Kidney (tissue), 14 donors: Measurements from ENCODE around the gene WDR77. TPM values are rescaled to one million over a fixed set of nuclear protein-coding genes. Genes with fewer than 3 reads are reported as not detected.

Experiments used
- DNase-seq, 5 donors: peaks; one replicate each; pipeline ENCODE4 v3.0.0-alpha.2; 2013 to 2020
- FAIRE-seq: peaks from 2 replicates; lab custom pipeline; 2012; peaks lifted over from hg19 to GRCh38; lab: Jason Lieb, UNC
- H3K27ac ChIP-seq, 2 donors: one replicate each; pipeline ENCODE4 v1.7.0; 2013; ENCODE audit warnings: low read depth in 2 of 2, low read length in 2 of 2, inconsistent platforms in 1 of 2
- H3K27me3 ChIP-seq: one replicate; pipeline ENCODE4 v1.7.1; 2013; ENCODE audit warnings: low read length, inconsistent platforms; ENCODE audit not compliant: control insufficient read depth, insufficient read depth
- H3K36me3 ChIP-seq, 3 donors: one replicate each; pipeline versions ENCODE4 v1.7.0 to v1.7.1; 2013; ENCODE audit warnings: low read length in 3 of 3, control low read depth in 1 of 3, inconsistent platforms in 1 of 3; ENCODE audit not compliant: insufficient read depth in 3 of 3, control insufficient read depth in 2 of 3
- H3K4me1 ChIP-seq, 3 donors: one replicate each; pipeline versions ENCODE4 v1.7.0 to v1.7.1; 2013; ENCODE audit warnings: low read length in 3 of 3, inconsistent platforms in 1 of 3, low read depth in 1 of 3; ENCODE audit not compliant: control insufficient read depth in 2 of 3, insufficient read depth in 2 of 3
- H3K4me3 ChIP-seq, 3 donors: one replicate each; pipeline versions ENCODE4 v1.7.0 to v1.8.1; 2013; ENCODE audit warnings: low read length in 3 of 3, control low read depth in 1 of 3, inconsistent platforms in 1 of 3
- H3K9ac ChIP-seq, 3 donors: one replicate each; pipeline versions ENCODE4 v1.7.0 to v1.7.1; 2013; ENCODE audit warnings: low read length in 3 of 3, control low read depth in 1 of 3, inconsistent platforms in 1 of 3
- H3K9me3 ChIP-seq, 3 donors: one replicate each; pipeline versions ENCODE4 v1.7.0 to v1.7.1; 2013; ENCODE audit warnings: low read length in 3 of 3, control low read depth in 1 of 3, inconsistent platforms in 1 of 3; ENCODE audit not compliant: control insufficient read depth in 2 of 3, insufficient read depth in 1 of 3
- intact Hi-C: fragments of 100-400 bp; cut with DNase I; formaldehyde crosslinking; loops from one replicate; pipeline ENCODE4 v1.11.1; 2022
- polyA plus RNA-seq: library from polyadenylated mRNA; stranded (reverse); fragments of 350-450 nt; fragmentation: Illumina TruSeq; extraction: RNeasy Lipid Tissue Mini Kit (QIAGEN cat#74804); gene quantifications from one replicate; pipeline ENCODE4 v1.2.3, GENCODE V29; 2014; ENCODE audit warnings: low read depth, low replicate concordance; ENCODE audit not compliant: insufficient read depth
- total RNA-seq: library from RNA; stranded (reverse); fragmentation: NEBNext Ultra II Directional; extraction: Animal tissue kit (Norgen Biotek cat#: 25700); gene quantifications from one replicate; pipeline ENCODE4 v1.2.1, GENCODE V29; 2021
- TF ChIP-seq, protein P1 (sequence below): IDR thresholded peaks from 3 replicates; pipeline ENCODE4 v1.5.1; 2012; ENCODE audit warnings: mild to moderate bottlenecking, moderate library complexity, borderline replicate concordance; ENCODE audit not compliant: insufficient read depth; ENCODE audit errors: extremely low read depth
- donor health status: control.
- donor health status: control.
- donor health status: control.
- donor health status: control.
- donor health status: control.
- donor health status: DM: yes; HTN: yes; CAD: no.
- donor health status: Normal renal cell carcinoma (clear cell type).

Gene WDR77
- total and polyA plus RNA-seq, 2 donors from 2014 or later = 26.5 to 28.2 TPM

DNA sequence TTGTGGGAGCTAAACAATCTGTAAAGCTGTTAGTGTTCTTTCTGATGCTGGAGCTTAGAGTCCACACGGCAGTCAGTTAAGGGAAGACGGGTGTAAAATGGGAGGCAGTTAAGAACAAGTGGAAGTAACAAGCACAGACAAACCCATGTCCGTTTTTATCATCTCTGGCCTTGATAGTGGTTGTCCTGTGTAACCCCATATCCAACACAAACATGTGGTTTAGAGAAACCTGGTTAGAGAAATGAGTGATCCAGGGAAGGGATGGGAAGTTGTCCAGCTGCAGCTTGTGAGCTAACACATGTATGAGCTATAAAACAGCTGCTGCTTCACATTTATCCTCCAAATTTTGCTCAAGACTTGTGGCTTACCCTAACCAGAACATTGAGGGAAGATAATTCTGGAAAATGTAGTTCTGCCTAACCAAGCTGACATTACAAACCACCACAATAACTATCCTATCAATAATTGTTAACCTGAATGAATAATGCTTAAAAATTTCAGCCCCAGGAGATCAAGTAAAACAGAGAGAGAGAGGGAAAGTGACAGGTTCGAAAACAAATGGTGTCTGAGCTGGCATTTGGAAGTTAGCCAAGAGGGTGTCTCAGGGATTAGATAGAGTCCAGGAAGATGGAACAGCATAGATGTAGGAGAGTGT lies 14.1 kb upstream of the WDR77 start:
- no peak for FAIRE-seq

DNA sequence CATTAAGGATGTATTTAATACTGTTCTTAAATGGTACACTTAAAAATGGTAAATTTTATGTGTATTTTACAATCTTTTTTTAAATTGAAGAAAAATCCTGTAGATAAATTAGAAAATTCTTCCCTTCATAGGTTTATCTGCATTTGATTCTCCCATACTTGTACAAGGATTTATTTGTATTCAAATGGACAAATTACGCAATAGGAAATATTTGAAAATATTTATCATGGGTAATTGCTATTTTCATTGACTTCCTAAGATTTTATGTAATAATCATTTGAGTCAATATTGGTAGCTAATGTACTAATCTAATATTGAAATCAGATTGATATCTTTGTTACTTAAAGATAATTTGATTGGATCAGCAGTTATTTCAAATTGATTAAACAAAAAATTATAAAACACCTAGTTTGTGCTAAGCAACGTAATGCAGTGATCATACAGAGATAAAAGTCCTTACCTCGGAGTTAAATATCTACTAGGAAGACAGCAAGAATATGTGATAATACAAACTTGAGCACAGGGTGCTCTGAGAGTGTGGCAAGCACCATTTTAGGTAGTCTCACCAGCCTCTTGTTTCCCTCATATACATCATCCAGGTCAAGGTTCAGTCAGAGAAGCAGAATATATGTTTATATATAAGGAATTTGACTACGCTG lies 13.4 kb upstream of the WDR77 start:
- Histone ChIP-seq H3K9ac (no peak overlapping the region), H3K27me3 (no peaks in the 10 kb centered on the region), H3K27ac (no peak overlapping the region), H3K36me3 (peaks cover 4 to 36% (median 13%) of the 10 kb centered on the region in 3 donors), H3K4me1 (no peaks in the 10 kb centered on the region), H3K4me3 (no peak overlapping the region), H3K9me3 (no peaks in the 10 kb centered on the region)
- intact Hi-C loops = no loop called here
- DNase-seq = no peak
- FAIRE-seq = no peak
- TF ChIP-seq, protein P1, sequence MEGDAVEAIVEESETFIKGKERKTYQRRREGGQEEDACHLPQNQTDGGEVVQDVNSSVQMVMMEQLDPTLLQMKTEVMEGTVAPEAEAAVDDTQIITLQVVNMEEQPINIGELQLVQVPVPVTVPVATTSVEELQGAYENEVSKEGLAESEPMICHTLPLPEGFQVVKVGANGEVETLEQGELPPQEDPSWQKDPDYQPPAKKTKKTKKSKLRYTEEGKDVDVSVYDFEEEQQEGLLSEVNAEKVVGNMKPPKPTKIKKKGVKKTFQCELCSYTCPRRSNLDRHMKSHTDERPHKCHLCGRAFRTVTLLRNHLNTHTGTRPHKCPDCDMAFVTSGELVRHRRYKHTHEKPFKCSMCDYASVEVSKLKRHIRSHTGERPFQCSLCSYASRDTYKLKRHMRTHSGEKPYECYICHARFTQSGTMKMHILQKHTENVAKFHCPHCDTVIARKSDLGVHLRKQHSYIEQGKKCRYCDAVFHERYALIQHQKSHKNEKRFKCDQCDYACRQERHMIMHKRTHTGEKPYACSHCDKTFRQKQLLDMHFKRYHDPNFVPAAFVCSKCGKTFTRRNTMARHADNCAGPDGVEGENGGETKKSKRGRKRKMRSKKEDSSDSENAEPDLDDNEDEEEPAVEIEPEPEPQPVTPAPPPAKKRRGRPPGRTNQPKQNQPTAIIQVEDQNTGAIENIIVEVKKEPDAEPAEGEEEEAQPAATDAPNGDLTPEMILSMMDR = no peak

More for the DNA sequence above, 14.1 kb upstream of the WDR77 start:
- Histone ChIP-seq H3K4me3 (no peak overlapping the region), H3K9ac (no peak overlapping the region), H3K36me3 (peaks cover 4 to 31% (median 12%) of the 10 kb centered on the region in 3 donors), H3K27ac (no peak overlapping the region), H3K27me3 (no peaks in the 10 kb centered on the region), H3K4me1 (no peaks in the 10 kb centered on the region), H3K9me3 (no peaks in the 10 kb centered on the region)
- DNase-seq = no peak
- TF ChIP-seq, protein P1 = no peak
- intact Hi-C loops = no loop called here

DNA sequence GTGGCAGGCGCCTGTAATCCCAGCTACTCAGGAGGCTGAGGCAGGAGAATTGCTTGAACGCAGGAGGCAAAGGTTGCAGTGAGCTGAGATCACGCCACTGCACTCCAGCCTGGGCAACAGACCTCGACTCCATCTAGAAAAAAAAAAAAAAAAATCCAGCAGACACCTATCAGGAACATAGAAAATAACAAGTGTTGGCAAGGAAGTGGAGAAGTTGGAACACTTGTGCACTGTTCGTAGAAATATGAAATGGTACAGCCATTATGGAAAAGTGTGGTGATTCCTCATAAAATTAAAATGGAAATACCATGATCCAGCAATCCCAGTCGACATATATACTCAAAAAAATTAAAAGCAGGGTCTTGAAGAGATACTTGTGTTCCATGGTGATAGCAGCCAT lies 12.7 kb upstream of the WDR77 start:
- Histone ChIP-seq H3K27me3 (no peaks in the 10 kb centered on the region), H3K4me3 (no peak overlapping the region), H3K4me1 (no peaks in the 10 kb centered on the region), H3K27ac (no peak overlapping the region), H3K9me3 (no peaks in the 10 kb centered on the region), H3K36me3 (peaks cover 8 to 44% (median 20%) of the 10 kb centered on the region in 3 donors), H3K9ac (no peak overlapping the region)
- DNase-seq (no peak), FAIRE-seq (no peak)
- TF ChIP-seq, protein P1 = no peak
- intact Hi-C loops = no loop called here
